Spleen (tissue), 7 donors: ENCODE data around the gene FPR1.

Experiments
- CTCF ChIP-seq, 11 experiments: fragments of 200-600 bp in 7 of 11; fragments of 450-650 bp in 4 of 11; sonication (generic) in 4 of 11; IDR thresholded peaks in 8 of 11; conservative IDR thresholded peaks in 3 of 11; 1 replicate in 7 of 11; 2 replicates in 4 of 11; pipeline versions ENCODE4 v1.4.0 to v1.8.0; 2016 to 2021; ENCODE audit warnings: antibody characterized with exemption in 11 of 11, inconsistent platforms in 4 of 11, mild to moderate bottlenecking in 1 of 11
- POLR2AphosphoS5 ChIP-seq, 3 donors: sonication (generic); formaldehyde crosslinking; IDR thresholded peaks; one replicate each; pipeline ENCODE4 v1.5.1; 2017; ENCODE audit warnings: antibody characterized with exemption in 3 of 3
- donor health status: DM: no; HTN: no; CAD: no; lungs with moderate emphysema.
- donor health status: DM: no; HTN: no; CAD: no.
- donor health status: DM: no; HTN: no; CAD: no.

GRCh38 chr19:51726049-51726448, 25.6 kb downstream of the FPR1 start:
- TF ChIP-seq CTCF (IDR thresholded peaks at IDR 0.05 in 8 of 11, conservative IDR thresholded peaks at IDR 0.05 in 3 of 11): no peak
- no peak for TF ChIP-seq POLR2AphosphoS5 (IDR thresholded peaks at IDR 0.05)
